ENCODE measurements around the gene SP3. TPM values are rescaled to one million over a fixed set of nuclear protein-coding genes. Genes with fewer than 3 reads are reported as not detected.

SP3 gene
- total RNA-seq (2022; extraction: Qiagen RNA extraction), result 29.4 to 41.1 TPM (median 40.2 TPM) in 5 replicates

GRCh38 chr2:173965372-173966025 lies at the start of gene SP3:
Gene SP3, minus strand, starts transcription at chr2:173965373. Its CDS starts 202 bp downstream, at chr2:173965171.

Data from A549 treated with Mapracorat at 1 μM for 4 hours (cell line).